ENCODE data around the gene CPT1A. TPM values are rescaled to one million over a fixed set of nuclear protein-coding genes. Genes with fewer than 3 reads are reported as not detected.

Gene CPT1A
- 17.9 and 24.1 TPM in 2 replicates for total RNA-seq

DNA sequence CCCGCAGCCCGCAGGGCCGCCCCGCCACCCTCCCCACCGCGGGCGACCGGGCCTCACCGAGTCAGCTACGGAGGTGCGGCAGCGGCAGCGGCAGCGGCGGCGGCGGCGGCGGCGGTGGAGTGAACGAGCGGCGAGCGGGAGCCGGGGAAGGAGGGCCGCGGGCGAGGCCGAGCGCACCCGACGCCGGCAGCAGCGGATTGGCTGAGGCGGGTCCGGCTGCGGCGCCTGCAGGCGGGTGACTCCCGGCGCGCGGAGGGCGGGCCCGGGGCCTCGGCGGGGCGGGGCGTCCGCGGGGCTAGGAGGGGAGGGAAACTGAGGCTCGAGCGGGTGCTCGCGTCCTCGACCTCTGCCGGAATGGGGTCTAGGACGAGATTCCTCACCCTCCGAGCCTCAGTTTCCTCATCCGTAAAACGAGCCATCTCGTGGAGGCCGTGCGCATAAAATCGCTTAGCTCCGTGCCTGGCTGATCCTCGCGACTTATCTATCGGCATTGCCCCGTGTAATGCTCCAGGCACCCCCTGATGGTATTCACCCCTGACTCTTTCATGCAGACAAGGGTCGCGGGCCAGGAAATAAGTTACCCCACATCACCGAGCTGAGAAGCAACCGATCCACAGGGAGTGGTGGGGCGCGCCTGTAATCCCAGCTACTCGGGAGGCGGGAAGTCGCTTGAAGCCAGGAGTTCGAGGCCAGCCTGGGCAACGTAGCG is at the start of gene CPT1A:
CPT1A (minus strand) TSS at position 199 of the 709 bp plus-strand sequence. CDS start 26,442 bp downstream, outside the sequence.

DNA sequence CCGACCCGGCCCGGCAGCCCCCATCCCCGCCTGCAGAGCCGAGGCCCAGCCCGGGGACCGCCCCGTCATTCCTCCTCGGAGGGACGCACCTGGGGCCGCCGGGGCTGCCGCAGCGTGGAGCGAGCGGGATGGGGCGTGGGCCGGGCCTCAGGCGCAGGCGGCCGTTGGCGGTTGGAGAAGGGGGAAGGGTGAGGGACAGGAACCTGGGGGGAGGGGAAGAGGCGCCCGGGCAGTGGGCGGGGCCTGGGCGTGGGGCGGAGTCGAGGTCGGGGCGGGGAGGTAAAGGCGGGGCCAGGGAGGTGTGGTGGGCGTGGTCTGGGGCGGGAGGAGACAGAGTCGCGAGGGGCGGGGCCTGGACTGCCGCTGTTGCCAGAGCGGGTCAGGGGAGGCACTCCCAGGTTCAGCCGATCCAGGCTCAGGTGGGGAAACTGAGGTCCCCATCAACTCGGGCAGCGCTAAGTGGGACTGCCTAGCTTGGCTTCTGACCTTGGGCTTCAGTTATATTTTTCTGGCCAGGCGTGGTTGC is 90.3 kb downstream of the CPT1A start, which contains the start of gene TESMIN:
TESMIN (minus strand) TSS at position 190 of the 526 bp plus-strand sequence. CDS start 860 bp downstream, outside the sequence.

Other genes starting within 250 kb of the CPT1A start
- 0.25 and 1.5 TPM in 2 replicates for gene GAL, start 157.4 kb downstream of the CPT1A start, total RNA-seq
- 0.10 TPM in 1 of 2 replicates, not detected in the other for gene TESMIN, start 90.4 kb downstream of the CPT1A start, total RNA-seq
- 22.6 and 29.7 TPM in 2 replicates for gene MRPL21, start 61.9 kb upstream of the CPT1A start, total RNA-seq
- gene IGHMBP2, start 62.0 kb upstream of the CPT1A start, total RNA-seq, result 8.3 and 12.1 TPM in 2 replicates
- gene MRGPRD, start 139.1 kb upstream of the CPT1A start, total RNA-seq, result not detected in 2 replicates
- gene MRGPRF, start 171.3 kb upstream of the CPT1A start, total RNA-seq, result 13.3 and 15.2 TPM in 2 replicates
- 8.1 and 9.4 TPM in 2 replicates for gene TPCN2, start 207.0 kb upstream of the CPT1A start, total RNA-seq

Data from cardiac ventricle fibroblast (primary cell).